Endometrial microvascular endothelial cells (primary cell): Measurements from ENCODE around the gene PTPRD. TPM values are rescaled to one million over a fixed set of nuclear protein-coding genes. Genes with fewer than 3 reads are reported as not detected.

Source experiments
- in situ Hi-C: cut with HindIII; loops from 2 replicates; pipeline ENCODE4 v1.10.0; 2017; ENCODE audit warnings: low sequenced_read_pairs, low pct_unique_long_range_greater_than_20kb; ENCODE audit errors: inconsistent ontology term
- total RNA-seq: library from RNA; depleted of rRNA; stranded (reverse); fragments of >200 nt; gene quantifications from one replicate; pipeline ENCODE4 v1.2.3, GENCODE V29; 2015; ENCODE audit errors: inconsistent ontology term

The PTPRD gene
- total RNA-seq, 1 donor from 2014 or later, result under 0.01 TPM

DNA sequence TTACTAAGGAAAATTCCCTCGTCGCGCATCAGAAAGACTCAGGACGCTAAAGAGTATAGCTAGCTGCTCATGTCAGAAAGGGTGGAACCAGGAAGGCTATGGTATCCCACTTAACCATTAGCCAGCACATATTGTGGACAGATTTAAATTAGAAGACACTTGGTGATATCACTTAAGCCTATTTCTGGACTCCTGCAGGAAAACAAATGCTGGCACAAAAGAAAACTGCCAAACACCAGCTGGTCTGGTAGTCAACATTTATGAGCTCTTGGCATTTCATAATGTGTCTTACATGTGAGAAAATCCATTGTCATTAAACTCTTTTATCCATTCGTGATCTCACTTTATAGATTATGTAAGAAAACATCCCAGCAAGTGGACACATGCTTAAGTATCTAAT, 377.4 kb downstream of the PTPRD start:
- in situ Hi-C loops, result no loop called here

DNA sequence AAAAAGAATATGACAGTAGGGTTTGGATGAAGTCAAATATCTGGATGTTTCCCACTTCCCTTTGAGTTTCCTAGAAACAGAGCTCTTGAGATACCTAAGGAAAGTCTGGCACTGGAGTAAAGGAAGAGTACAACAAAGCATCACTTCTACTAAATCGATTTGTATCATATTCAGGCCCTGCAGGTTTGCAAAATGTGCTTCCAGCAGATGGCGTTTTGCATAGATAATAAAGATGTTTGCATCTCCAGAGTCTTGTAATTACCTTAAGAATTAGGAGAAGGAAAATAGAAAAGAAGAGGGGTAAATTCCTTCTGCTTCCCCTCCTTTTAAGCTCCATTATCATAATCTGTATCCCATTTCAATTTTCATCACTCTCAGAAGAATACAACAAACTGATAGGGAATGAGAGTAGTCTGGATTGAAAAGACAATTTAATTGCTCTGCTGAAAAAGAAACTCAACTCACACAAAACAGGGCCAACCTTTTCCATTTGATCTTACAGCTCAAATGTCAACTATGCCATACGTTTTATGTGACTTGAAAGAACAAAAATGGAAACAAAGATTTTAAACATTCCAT, 380.4 kb downstream of the PTPRD start:
- in situ Hi-C loops, result no loop called here

DNA sequence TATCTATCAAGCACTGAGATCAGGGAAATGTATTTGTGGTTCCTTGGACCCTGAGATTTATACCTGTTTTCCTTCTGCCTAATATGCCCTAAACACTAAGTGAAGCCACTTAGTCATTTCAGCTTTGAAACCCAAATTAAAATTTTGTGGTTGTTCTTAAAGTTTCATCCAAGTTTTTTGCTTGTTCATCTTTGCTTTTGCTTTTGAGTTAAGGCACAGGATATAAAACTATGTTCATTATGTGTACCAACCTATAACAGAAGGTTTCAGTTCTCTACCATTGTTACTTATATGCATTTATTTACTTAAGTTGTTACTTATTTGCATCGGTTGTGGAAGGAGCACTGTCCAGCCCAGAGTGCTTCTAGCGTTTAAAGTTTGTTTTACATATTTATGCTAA, 382.3 kb downstream of the PTPRD start:
- in situ Hi-C loops, result no loop called here

DNA sequence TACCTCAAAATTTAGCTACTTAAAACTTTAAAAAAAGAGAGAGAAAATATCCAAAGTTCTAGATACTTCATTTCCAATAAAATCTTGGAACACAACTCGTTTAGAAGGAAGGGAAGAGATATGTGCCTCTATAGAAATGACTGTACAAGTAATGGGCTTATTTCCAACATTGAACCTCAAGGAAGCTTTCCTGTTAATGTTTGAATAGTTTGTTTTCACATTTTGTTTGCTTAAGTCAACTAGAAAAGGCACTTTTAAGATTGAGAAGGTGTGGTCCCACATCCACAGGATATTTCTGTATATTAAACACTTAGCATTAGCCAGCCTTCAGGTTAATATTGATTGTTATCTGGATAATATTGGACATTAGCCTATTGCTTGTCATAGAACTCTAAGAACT, 384.7 kb downstream of the PTPRD start:
- in situ Hi-C loops, result no loop called here

DNA sequence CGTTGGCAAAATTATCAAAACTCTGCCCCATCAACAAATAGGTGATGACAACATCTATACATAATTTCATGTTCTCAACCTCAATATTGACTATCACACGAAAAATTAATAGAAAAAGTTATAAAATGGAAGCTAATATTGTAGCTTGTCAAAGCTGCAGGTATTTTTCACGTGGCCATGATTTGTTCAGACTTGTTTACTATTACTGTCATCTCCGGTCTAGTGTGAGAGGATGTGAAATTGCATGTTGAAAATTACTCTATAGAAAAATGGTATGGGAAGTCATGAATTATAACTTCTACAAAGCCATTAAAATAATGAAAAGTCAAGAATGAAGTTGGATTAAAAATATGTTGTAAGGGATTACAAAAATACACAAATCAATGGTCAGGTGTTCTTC, 385.8 kb downstream of the PTPRD start:
- in situ Hi-C loops, result no loop called here

DNA sequence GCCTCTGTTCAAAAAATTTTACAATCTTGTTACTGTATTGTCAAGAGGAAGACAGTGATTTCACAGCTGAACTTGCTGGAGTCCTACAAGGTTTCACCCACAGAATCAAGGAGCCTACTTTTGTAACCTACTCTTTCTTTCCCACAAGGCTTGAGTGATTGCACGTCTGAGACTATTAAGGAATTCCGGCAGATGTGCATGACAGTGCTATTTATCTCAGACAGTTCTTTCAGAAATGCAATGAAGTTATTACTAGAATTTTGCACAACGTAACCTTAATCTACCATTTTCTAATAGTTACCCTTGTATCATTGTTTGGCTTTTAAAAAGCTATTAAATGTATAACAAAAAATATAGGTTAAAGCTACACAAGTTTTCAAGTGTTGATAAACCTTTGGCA, 400.1 kb downstream of the PTPRD start:
- in situ Hi-C loops, result no loop called here

DNA sequence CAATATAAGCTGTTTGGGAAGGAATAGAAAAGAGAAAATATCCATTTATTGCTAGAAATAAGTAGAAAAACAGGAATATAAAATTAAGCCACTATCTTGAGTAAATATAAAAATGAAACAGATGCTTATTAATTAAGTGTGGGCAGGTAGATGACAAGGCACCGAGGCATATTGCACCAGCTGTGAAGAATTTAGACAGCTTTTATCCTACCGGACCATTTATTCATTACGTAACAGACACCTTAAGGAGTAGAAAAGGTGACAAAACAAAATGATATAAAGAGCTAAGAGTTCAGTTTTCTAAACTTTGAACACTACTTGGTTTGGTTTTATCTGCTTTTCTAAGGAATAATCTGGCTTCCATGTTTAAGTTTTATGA, 404.1 kb downstream of the PTPRD start:
- in situ Hi-C loops, result no loop called here

DNA sequence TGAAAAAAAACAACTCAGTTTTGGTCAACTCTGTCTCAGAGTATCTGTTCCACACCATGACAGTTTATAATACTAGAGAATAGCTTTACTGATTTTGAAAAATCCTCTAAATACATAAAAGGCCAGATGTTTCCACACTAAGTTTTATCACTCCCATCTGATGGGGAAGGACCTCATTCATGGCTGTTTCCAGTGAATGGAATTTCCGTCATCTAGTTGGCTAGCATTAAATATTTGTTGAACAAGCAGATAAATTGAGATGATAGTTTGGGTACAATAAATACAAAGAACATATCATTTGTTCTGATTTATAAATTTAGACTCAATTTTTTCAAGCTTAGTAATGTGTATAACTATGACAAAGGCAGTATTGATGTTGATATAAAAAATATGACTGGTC, 408.5 kb downstream of the PTPRD start:
- in situ Hi-C loops, result no loop called here

DNA sequence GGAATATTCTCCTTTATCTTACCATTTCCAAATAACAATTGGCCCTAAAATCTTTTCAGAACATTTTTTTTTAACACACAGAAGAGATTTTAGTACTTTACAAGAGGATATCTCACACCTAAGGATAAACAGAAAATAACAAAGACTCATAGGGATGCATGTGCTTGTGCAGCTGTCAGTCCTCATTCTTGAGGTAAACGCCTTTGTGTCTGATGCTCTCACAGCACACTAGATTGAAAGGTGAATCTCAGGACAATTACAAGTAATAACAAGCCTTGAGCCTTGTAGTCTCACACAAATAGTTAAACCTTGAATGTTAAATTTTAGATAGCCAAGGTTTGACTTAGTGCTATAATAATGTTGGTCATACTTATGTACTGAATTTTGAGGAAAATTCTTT, 439.2 kb downstream of the PTPRD start:
- in situ Hi-C loops, result no loop called here

DNA sequence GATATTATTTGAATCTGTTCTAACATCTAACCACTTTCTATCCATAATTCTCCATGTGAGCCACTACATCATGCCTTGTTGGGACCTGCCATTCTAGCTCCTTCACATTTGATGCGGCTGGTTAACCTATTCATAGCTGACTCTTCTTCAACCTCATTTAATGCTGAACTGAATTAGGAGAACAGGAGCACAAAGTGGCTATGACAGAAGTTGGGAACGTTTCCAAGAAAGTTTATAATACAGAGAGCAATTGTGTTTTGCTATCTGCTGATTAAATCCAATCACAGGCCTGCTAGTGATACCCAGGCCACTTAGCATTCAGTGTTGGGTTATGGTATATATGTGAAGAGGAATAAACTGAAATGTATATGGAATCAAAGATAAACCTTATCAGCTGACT, 440.3 kb downstream of the PTPRD start:
- in situ Hi-C loops, result no loop called here

DNA sequence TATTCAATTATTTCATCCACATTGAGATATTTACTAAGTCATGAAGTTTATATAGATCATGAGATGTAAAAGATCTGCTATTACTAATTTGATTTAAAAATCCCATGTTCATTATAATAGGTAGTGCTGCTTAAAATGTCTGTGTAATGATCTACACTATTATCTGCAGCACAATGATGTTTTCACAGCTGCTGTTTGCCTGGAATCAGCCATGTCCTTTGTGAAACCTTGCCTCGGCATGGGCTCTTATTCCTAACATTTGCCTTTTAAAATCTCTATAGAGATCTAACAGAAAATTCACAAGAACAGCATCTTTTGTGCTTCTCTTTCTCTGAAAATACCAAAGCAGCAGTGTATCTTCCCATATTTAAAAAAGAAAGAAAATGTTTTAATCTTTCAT, 444.6 kb downstream of the PTPRD start:
- in situ Hi-C loops, result no loop called here

DNA sequence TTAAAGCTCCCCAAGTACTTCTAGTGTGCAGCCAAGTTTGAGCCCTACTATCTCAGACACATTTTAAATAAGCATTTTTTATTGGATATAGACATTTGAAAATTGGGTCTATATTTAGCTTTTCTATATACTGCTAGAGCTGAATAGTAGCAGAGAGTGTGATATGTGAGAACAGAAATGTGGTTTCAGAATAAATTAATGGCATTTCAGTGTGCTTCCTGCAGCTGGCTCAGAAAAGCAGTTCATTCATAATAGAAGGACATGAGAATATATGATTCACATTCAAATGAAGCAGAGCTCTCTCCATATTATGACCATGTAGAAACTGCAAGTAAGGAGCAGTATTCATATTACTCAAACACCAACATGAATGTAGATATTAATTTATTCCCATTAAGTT, 464.0 kb downstream of the PTPRD start:
- in situ Hi-C loops, result no loop called here

DNA sequence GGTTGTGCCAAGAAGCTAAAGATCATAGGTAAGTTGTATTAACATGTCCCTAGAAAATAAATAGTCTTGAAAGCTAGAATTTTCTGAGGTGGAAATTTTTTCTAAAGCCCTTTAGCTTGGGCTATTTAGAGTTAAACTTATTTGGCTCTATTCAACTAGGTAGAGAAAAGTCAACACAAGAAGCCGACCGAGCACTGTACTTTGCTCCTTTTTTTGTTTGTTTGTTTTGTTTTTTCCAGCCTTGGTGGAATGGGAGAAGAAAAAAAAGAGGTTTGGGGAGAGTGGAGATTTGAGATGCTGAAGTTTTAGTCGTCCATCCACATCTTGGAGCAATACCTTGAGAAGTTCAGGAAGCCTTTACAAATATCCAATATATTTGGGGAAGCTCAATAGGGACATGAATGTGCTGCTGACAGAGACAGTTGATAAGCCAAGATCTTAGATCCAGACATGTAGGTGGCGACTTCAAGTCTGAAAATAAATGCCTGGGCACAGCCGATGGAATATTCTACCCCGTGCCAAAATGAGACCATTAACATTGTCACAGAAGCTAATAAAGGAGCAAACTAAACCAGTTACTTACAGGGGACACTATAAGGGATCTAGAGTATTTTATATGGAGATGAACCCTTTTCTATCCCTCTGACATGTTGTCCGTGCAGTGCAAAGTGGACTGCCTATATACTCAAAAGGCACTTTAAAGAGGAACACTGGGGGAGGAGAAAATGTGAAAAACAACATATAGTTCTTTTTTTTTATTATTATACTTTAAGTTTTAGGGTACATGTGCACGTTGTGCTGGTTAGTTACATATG, 466.1 kb downstream of the PTPRD start:
- in situ Hi-C loops, result no loop called here

DNA sequence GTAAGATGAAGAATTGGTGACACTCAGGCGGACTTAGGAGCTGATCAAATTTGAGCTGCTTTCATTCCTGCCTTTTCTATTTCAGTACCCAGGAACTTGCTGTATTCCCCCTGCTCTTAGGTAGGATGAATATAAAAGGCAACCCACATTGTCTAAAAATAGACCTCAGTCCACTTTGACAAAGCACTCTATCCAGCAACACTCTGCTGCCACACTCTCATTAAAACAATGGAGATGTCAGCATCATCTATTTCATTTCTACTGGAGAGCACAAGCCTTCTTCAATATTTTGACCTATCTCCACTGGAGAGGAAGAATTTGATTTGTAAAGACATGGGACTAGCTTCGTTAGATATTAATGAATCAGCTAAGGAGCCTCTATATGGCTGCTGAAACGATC, 468.4 kb downstream of the PTPRD start:
- in situ Hi-C loops, result no loop called here

DNA sequence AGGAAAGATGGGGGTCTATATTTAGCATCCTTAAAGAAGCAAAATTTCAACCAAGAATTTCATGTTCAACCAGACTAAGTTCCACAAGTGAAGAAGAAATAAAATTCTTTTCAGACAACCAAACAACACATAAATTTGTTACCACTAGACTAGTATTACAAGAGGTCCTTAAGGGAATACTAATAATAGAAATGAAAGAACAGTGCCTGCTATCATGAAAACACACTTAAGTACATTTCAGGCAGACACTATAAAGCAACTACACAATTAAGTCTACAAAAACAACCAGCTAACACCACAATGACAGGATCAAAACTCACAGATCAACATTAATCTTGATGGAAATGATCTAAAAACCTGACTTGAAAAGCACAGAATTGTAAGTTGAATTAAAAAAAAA, 477.2 kb downstream of the PTPRD start:
- in situ Hi-C loops, result no loop called here

DNA sequence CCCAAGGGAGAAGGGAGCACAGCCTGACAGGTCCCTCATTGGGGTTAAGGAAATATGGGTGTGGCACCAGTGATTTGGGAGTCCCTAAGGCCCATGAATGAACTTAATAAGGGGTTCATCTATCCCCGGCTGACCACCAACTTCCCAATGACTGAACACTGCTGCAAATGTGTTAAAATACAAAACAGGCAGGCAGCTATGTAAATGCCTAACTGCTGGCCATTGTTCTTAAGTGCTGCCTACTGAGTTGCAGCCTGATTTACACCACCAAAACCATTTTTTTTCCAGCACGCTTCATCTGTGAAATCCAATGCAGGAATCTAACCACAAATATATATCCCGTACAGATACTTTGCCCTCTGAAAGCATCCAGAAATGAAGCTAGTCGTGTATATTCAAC, 478.5 kb downstream of the PTPRD start:
- in situ Hi-C loops, result no loop called here

DNA sequence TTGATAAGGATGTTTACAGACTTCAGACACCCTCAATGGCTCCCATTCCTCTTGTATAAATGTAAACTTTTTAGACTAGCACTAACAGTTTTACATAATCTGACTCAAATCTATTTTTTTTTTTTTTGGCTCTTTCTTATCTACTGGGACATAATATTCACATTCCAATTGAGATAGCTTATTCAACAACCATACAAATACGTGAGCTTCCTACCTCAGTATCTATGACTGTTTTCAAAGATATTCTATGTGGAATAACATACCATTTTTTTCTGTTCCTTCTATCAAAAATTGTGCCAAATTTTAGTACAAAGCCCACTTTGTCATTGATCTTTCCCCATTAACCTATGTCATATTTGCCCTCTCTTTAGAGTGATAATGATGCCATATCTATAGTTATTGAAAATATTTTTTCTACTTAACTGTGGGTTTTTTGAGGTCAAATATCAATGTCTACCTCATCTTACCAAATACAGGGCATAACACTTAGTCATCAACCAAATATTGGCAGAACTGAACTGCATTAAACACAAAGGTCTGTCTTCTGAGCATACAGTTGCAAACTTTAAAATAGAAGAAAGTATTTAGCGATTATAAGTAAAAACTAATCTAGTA, 482.6 kb downstream of the PTPRD start:
- in situ Hi-C loops, result no loop called here

DNA sequence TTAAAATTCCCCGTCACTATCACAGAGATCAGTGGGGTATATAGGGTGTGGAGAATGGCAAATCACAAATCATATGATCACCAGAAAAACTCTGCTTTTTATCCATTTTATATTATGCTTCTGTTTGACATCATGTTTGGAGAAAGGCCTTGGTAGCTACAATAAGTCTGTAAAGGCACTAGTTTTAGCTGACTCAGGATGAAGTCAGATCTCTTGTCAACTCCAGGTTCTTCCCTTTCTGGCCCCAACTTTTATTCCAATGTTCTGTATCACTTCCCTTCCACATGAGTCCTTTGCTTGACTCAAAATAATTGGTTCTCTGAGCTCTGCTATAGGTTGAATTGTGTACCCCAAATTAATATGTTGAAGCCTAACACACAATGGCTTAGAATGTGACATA, 484.9 kb downstream of the PTPRD start:
- in situ Hi-C loops, result no loop called here

DNA sequence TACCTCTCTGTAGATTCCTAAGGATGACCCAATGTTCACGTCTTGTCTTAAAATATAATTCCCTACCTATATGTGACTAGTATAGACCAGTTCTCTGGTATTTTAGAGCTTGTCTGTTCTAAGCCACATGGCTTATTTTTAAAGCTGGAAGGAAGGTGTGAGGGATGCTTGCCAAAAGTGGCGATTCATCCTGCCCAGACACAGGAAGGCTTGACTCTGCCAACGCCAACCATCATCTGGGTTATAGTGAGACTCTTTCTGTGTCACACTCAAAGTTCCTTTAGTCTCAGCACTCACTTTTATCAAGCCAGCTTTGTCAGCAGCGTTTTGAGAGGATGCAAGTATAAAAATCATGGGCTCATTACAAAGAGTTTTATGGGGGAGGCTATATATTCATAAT, 500.0 kb downstream of the PTPRD start:
- in situ Hi-C loops, result no loop called here

DNA sequence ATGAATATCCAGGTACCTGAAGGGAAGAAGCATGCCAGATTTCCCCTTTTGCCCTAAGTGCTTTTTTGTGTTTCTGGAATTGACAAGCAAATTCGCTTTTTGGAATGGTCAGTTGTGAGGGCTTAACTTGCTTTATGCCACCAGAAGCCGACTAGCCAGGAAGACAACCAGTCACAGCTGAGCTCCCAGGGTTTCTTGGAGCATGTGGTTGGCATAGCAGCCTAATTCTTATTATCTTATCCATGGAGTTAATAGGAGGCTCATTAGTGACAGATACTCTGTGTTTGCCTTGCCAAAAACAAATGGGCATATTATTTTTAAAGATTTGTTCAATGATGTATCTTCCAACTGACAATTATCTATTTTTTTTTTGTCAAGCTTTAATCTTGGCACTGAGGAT, 500.7 kb downstream of the PTPRD start:
- in situ Hi-C loops, result no loop called here
